T follicular helper cell (primary cell): ENCODE data around the gene SUMO2.
"Not testable (repeated sequence)": the region's sequence is repeated elsewhere in the genome, so short reads cannot be mapped to it uniquely, and the experiment has no call there.

Experiments
- DNase-seq: peaks from one replicate; pipeline ENCODE4 v3.0.0-alpha.2; 2020; ENCODE audit warnings: low read depth

SUMO2 gene

GRCh38 chr17:75181608-75182318, 996 bp downstream of the SUMO2 start:
- peak; percentile 26 for DNase-seq

GRCh38 chr17:75181110-75181509, 1.6 kb downstream of the SUMO2 start:
- DNase-seq: no peak

- DNase-seq: no peak
These were observed 4.3 kb downstream of the SUMO2 start for GRCh38 chr17:75178453-75178852.

DNA sequence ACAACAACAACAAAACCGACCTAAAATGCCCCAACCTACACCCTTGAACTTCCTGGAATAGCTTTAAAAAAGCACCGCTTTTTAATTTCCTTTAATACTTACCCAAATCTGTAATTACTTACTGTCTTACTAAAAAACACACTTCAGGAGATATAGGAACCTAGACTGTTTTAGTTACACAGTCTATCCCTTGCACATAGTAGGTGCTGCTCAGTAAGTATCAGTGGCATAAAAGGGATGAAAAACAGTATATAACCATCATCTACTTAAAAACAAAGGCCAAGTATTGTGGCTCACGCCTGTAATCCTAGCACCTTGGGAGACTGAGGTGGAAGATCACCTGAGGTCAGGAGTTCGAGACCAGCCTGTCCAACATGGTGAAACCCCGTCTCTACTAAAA, 6.1 kb downstream of the SUMO2 start:
- no peak for DNase-seq

- DNase-seq: no peak
These were observed 7.8 kb downstream of the SUMO2 start for GRCh38 chr17:75174996-75175395.

DNA sequence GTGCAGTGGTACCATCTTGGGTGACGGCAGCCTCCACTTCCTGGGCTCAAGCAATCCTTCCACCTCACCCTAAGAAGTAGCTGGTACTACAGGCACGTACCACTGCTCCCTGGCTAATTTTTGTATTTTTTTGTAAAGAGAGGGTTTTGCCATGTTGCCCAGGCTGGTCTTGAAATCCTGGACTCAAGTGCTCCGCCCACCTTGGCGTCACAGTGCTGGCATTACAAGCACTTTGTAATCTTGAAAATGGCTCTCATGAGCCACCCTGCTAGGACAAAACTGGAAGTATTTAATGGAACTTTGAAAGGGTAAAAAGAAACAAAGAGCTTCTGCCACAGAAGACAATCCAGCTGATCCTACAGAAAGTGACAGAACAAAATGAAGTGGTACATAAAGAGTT, 9.2 kb downstream of the SUMO2 start:
- DNase-seq: no peak

DNA sequence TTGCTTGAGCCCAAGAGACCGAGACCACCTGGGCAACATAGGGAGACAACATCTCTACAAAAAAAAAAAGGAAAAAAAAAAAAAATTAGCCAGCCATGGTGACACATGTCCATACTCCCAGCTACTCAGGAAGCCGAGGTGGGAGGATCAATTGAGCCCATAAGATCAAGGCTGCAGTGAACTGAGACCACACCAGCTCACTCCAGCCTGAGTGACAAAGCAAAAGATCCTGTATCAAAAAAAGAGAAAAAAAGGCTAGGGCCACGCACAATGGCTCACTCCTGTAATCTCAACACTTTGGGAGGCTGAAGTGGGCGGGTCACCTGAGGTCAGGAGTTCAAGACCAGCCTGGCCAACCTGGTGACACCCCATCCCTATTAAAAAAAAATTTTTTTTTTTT, 13.8 kb downstream of the SUMO2 start:
- DNase-seq: no peak

DNA sequence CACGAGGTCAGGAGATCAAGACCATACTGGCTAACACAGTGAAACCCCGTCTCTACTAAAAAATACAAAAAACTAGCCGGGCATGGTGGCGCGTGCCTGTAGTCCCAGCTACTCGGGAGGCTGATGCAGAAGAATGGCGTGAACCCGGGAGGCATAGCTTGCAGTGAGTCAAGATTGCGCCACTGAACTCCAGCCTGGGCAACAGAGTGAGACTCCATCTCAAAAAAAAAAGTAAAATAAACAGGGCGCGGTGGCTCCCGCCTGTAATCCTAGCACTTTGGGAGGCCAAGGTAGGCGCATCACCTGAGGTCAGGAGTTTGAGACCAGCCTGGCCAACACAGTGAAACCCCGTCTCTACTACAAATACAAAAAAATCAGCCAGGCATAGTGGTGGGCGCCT, 18.2 kb downstream of the SUMO2 start:
- DNase-seq: not testable (repeated sequence)

- DNase-seq: no peak
These were observed 19.7 kb downstream of the SUMO2 start for GRCh38 chr17:75163074-75163473.

GRCh38 chr17:75160211-75160610, 22.5 kb downstream of the SUMO2 start:
- no peak for DNase-seq

GRCh38 chr17:75159196-75160031, 23.3 kb downstream of the SUMO2 start:
- DNase-seq: no peak

DNA sequence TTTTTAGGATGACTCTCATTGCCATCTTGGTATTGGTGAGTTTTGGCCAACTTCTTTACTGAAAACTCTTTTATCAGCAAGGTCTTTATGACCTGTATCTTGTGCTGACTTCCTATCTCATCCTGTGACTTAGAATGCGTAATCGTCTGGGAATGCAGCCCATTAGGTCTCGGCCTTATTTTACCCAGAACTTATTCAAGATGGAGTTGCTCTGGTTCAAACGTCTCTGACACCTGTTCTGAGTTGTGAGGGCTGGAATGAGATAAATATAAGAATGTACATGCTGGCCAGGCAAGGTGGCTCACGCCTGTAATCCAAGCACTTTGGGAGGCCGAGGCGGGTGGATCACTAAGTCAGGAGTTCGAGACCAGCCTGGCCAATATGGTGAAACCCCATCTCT, 24.3 kb downstream of the SUMO2 start:
- not testable (repeated sequence) for DNase-seq

GRCh38 chr17:75155191-75155601, 27.6 kb downstream of the SUMO2 start:
- DNase-seq: no peak

GRCh38 chr17:75154195-75155106, 28.3 kb downstream of the SUMO2 start, which contains the start of gene JPT1:
TSS of gene JPT1 (minus strand) at chr17:75154512. CDS start at chr17:75154397, 115 bp downstream.
- peak; percentile 98 for DNase-seq

- DNase-seq: no peak
These were observed 29.0 kb downstream of the SUMO2 start for GRCh38 chr17:75153780-75154194.

- DNase-seq: no peak
These were observed 29.6 kb downstream of the SUMO2 start for GRCh38 chr17:75152922-75153779.

GRCh38 chr17:75152523-75152921, 30.2 kb downstream of the SUMO2 start:
- DNase-seq: no peak

- DNase-seq: no peak
These were observed 30.8 kb downstream of the SUMO2 start for GRCh38 chr17:75151930-75152329.

GRCh38 chr17:75147878-75148546, 34.7 kb downstream of the SUMO2 start:
- no peak for DNase-seq

GRCh38 chr17:75146592-75146991, 36.2 kb downstream of the SUMO2 start:
- no peak for DNase-seq
